Activated T-cell treated with anti-CD3 and anti-CD28 coated beads, Interleukin-2, amount 50 U/mL, for 72 hours (primary cell): ENCODE results near the gene TPRA1. TPM values are rescaled to one million over a fixed set of nuclear protein-coding genes. Genes with fewer than 3 reads are reported as not detected.

Experiments
- ATAC-seq, 2 donors: fragments of 150-1000 bp; cut with Tn5 transposase; replicated peaks in 1 of 2; 2 replicates each; pipeline ENCODE4 v1.10.0; 2021; ENCODE audit warnings: moderate library complexity in 2 of 2, mild to moderate bottlenecking in 1 of 2
- DNase-seq, 2 donors: peaks; one replicate each; pipeline ENCODE4 v3.0.0; 2021 to 2022; ENCODE audit warnings: mixed read lengths in 1 of 2
- H3K27ac Mint-ChIP-seq: one replicate; pipeline ENCODE4 v1.8.0; 2022; ENCODE audit warnings: mild to moderate bottlenecking, moderate library complexity, mixed read lengths
- H3K27me3 Mint-ChIP-seq: one replicate; pipeline ENCODE4 v1.8.0; 2022; ENCODE audit warnings: low read depth, mixed read lengths
- H3K36me3 Mint-ChIP-seq, 2 donors: one replicate each; pipeline ENCODE4 v1.8.0; 2022; ENCODE audit warnings: mixed read lengths in 2 of 2, mild to moderate bottlenecking in 1 of 2; ENCODE audit not compliant: insufficient read depth in 2 of 2
- H3K4me1 Mint-ChIP-seq: one replicate; pipeline ENCODE4 v1.8.0; 2022; ENCODE audit warnings: low read depth, mixed read lengths
- H3K4me3 Mint-ChIP-seq, 2 donors: one replicate each; pipeline ENCODE4 v1.8.0; 2022; ENCODE audit warnings: mild to moderate bottlenecking in 2 of 2, mixed read lengths in 2 of 2, moderate library complexity in 2 of 2
- H3K9me3 Mint-ChIP-seq, 2 donors: one replicate each; pipeline ENCODE4 v1.8.0; 2022; ENCODE audit warnings: mixed read lengths in 2 of 2
- total RNA-seq, 2 donors: library from RNA; stranded (reverse); gene quantifications; one replicate each; pipeline ENCODE4 v1.2.3, GENCODE V29; 2022

The TPRA1 gene
- total RNA-seq, 2 donors from 2014 or later = 31.1 to 39.0 TPM

DNA sequence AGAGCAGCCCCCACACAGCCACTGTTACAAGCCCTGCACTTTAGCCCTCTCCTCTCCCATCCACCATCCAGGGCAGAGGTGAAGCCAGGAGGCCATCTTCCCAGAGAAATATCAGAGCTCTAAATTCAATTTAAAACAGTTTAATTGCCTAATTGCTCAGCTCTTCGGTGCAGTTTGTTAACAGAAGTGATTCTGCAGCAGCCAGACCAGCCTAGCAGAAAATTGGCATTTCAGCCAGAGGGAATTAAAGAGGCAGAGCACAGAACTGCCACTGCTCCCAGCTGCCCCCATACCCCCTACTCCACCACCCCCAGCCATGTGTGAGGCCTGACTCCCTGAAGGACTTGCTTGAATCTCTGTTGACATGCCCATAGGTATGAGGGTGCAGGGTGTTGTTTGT lies 38.5 kb downstream of the TPRA1 start:
- no peak overlapping the region for H3K27ac Mint-ChIP-seq
- H3K9me3 Mint-ChIP-seq = no peaks in the 10 kb centered on the region
- no peak overlapping the region for H3K4me3 Mint-ChIP-seq
- H3K36me3 Mint-ChIP-seq = no peaks in the 10 kb centered on the region
- no peak for DNase-seq
- ATAC-seq = no peak
- peaks cover 10% of the 10 kb centered on the region for H3K27me3 Mint-ChIP-seq
- H3K4me1 Mint-ChIP-seq = peaks cover 8% of the 10 kb centered on the region

DNA sequence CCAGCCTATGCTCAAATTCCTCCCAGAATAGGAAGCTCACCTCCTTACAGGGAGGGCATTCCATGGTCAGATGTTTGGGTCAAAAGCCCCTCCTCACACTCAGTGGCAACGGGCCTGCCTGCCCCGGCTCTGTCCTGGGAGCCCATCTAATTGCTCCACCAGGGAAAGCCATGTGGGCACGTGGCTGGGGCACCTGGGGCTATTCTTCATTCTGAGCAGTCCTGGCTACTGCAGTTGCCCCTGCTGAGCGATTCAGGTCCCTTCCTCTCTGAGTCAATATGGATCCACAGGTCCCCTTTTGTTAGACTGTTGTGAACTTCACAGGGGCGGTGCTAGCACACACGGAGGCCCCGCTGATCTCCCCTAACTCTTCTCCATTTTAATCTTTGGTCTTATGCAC lies 39.4 kb downstream of the TPRA1 start:
- Mint-ChIP-seq H3K4me3 (no peak overlapping the region), H3K9me3 (no peaks in the 10 kb centered on the region), H3K4me1 (peaks cover 14% of the 10 kb centered on the region), H3K27me3 (peaks cover 18% of the 10 kb centered on the region), H3K36me3 (no peaks in the 10 kb centered on the region), H3K27ac (no peak overlapping the region)
- DNase-seq (no peak), ATAC-seq (no peak)

DNA sequence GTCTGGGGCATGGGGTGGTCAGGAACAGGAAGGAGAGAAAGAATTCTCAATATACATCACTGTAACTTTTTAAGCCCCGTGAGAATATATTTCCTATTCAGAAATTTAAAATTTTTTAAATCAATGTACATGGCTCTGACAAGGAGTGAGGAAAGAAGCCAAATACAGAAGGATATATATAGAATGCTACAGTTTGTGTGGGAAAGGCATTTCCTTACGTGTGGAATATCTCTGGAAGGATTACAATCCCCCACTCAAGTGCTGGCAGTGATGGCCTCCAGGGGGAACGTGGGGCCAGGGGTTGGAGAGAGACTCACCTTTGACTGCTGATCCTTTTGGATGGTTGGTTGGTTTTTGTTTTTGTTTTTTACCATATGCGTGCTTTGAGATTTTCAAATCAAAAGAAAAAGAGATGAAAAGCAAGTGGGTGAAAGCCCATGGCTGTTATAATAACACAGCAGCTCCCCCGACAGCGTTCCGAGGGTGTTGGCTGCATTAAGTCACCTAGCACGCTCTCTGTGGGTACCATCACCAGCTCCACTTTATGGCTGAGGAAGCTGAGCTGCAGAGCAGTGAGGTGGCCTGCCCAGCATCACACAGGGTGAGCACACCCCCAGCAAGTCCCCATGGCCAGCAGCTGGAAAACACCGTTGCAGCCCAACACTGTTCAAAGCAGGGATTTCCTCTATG lies 39.9 kb downstream of the TPRA1 start:
- Mint-ChIP-seq H3K27ac (no peak overlapping the region), H3K27me3 (peaks cover 18% of the 10 kb centered on the region), H3K4me1 (peaks cover 14% of the 10 kb centered on the region), H3K9me3 (no peaks in the 10 kb centered on the region), H3K36me3 (no peaks in the 10 kb centered on the region), H3K4me3 (no peak overlapping the region)
- ATAC-seq (no peak), DNase-seq (no peak)

DNA sequence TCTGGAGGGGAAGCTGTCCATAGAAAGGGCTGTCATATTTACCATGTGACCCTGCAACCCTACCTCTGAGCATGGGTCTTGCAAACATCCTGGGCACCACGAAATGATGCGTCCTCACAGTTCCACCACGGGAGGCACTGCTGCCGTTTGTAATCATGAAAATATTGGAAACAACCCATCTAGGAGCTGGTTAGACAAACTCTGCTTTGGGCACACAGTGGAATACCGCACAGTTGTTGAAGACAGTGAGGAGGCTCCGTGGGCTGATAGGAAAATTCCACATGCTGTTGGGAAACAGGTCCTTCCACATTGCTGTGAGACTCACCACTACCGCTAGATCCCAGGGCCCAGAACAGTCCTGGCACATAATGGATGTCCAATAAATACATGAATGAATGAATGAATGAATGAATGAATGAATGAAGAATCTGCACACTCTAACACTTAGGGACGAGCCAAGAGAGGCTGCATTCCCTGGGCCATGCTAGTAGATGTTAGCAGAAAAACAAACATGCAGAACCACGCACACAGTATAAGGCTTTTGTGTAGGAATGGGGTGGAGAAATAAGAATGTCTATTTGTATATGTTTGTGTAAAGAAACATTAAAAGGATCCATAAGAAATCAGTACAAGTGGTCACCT lies 40.6 kb downstream of the TPRA1 start:
- Mint-ChIP-seq H3K36me3 (no peaks in the 10 kb centered on the region), H3K27ac (no peak overlapping the region), H3K27me3 (peaks cover 18% of the 10 kb centered on the region), H3K4me3 (no peak overlapping the region), H3K4me1 (peaks cover 14% of the 10 kb centered on the region), H3K9me3 (no peaks in the 10 kb centered on the region)
- DNase-seq (no peak), ATAC-seq (no peak)

- no peaks in the 10 kb centered on the region for H3K36me3 Mint-ChIP-seq
- ATAC-seq (peak; percentile 89), DNase-seq (peak; percentile 80 to 84)
- H3K4me1 Mint-ChIP-seq = peaks cover 14% of the 10 kb centered on the region
- H3K9me3 Mint-ChIP-seq = no peaks in the 10 kb centered on the region
- H3K4me3 Mint-ChIP-seq = peak overlapping the region; percentile 66 to 74
- H3K27me3 Mint-ChIP-seq = peaks cover 10% of the 10 kb centered on the region
- H3K27ac Mint-ChIP-seq = no peak overlapping the region
Observed at GRCh38 chr3:127547761-127548605, 42.5 kb downstream of the TPRA1 start.

GRCh38 chr3:127546970-127547733 lies 43.4 kb downstream of the TPRA1 start:
- Mint-ChIP-seq H3K27ac (no peak overlapping the region), H3K27me3 (peaks cover 10% of the 10 kb centered on the region), H3K4me3 (peak overlapping the region; percentile 66 to 74), H3K36me3 (no peaks in the 10 kb centered on the region), H3K4me1 (peaks cover 14% of the 10 kb centered on the region), H3K9me3 (no peaks in the 10 kb centered on the region)
- DNase-seq (no peak), ATAC-seq (peak in 1 of 2 donors; percentile 13)

DNA sequence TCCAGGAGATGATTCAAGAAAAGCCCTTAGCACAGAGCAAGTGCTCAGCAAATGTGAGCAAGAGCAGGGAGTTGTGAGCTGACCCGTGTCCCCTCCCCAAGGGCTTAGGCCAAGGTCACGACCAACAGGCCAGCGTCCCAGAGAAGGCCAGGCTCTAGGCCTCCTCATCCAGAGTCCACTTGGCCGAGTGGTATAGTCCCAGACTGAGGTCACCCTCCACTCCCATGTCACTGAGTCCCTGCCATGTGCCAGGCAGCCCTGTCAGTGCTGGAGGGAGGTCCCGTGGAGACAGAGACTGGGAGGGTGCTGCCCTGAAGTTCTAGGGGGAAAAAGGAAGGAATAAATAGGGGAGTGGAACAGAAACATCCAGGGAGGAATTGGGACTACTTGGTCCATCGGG lies 44.0 kb downstream of the TPRA1 start:
- Mint-ChIP-seq H3K9me3 (no peaks in the 10 kb centered on the region), H3K36me3 (no peaks in the 10 kb centered on the region), H3K4me3 (peak overlapping the region; percentile 66 to 74), H3K27ac (no peak overlapping the region), H3K4me1 (peaks cover 14% of the 10 kb centered on the region), H3K27me3 (peaks cover 10% of the 10 kb centered on the region)
- ATAC-seq (no peak), DNase-seq (no peak)

DNA sequence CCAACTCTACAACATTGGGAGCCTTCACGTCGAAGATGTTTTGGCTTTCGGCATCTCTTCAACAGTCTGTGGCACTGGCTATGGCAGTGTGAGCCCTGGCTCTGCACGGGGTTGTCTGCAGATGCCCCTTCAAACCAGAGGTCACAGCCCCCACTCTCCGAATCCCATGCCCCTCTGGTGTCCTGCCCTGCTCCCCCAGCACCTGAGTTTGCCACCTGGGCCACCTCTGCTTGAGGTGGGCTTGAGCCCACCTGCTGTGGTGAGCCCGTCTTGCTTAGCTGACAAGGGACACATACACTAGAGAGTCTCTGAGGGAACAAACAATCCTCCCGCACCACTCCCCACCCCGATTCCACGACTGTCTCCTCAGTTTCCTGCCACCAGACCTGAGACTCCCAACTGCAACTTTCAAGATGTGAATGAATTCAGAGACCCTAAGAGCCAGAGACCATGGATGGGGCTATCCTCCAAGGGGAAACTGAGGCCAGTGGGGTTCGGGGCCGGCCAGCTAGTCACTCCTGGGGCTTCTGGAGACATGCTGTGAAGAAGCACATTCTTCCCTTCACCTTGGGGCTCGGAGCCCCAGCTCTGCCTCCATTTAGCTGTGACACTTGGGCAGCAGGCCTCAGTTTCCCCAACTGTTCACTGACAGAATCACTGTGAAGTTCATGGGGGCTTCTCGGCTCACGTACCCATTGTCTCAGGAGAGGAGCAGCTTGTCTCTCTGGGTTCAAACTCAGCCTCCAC lies 44.6 kb downstream of the TPRA1 start:
- Mint-ChIP-seq H3K36me3 (no peaks in the 10 kb centered on the region), H3K4me3 (peak overlapping the region in 1 of 2 donors; percentile 74), H3K9me3 (no peaks in the 10 kb centered on the region), H3K4me1 (peaks cover 14% of the 10 kb centered on the region), H3K27ac (no peak overlapping the region), H3K27me3 (peaks cover 10% of the 10 kb centered on the region)
- ATAC-seq (no peak), DNase-seq (no peak)

- ATAC-seq (no peak), DNase-seq (no peak)
- Mint-ChIP-seq H3K9me3 (no peaks in the 10 kb centered on the region), H3K27me3 (peaks cover 10% of the 10 kb centered on the region), H3K4me1 (peaks cover 14% of the 10 kb centered on the region), H3K27ac (no peak overlapping the region), H3K36me3 (no peaks in the 10 kb centered on the region), H3K4me3 (no peak overlapping the region)
Observed at GRCh38 chr3:127545216-127545615, 45.3 kb downstream of the TPRA1 start.

DNA sequence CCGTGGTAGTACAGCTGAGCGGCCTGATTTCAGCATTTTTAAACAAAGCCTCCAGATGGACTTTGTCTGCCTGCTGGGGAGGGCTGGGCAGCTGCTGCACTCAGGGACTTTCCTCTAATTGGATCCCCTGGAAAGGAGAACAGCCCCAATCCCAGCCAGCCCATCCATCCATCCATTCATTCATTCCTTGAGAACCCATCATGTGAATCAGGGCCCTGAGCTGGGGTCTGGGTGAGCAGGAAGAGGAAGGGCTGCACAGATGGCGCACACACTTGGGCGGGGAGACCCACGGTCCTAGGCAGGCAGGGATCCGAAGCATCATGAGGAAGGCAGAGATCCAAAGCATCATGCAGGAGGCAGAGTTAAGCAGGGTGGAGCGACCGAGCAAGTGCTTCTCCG lies 45.7 kb downstream of the TPRA1 start:
- ATAC-seq = no peak
- H3K27me3 Mint-ChIP-seq = peaks cover 10% of the 10 kb centered on the region
- no peak for DNase-seq
- no peaks in the 10 kb centered on the region for H3K9me3 Mint-ChIP-seq
- H3K27ac Mint-ChIP-seq = no peak overlapping the region
- H3K4me1 Mint-ChIP-seq = peaks cover 14% of the 10 kb centered on the region
- no peak overlapping the region for H3K4me3 Mint-ChIP-seq
- H3K36me3 Mint-ChIP-seq = no peaks in the 10 kb centered on the region

DNA sequence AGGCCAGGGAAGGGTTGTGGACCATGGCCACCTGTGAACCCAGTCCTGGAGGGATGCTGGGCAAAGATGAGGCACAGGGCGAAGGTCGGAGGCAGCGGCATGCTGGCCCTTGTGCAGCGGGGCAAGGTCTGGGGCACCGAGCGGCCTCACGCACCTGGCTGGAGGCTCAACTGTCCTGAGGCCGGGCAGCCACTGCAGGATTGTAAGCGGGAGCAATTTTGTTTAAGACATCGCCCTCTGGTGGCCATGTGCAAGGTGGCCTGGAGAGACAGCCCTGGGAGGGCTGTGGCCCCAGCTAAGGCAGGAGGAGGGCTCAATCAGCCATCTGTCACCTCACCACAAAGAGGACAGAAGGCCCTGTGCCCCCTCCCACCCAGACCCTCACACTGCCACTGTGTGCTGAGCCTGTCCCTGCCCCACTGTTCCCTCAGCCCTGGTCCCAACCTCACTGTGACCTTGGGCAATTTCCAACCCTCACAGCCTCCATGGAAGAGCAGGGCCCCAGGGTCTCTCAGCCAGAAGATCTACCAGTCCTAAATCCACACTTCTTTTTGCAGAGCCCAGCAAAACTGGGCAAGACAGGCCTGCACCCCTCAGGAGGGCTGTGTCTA lies 46.2 kb downstream of the TPRA1 start:
- Mint-ChIP-seq H3K4me1 (peaks cover 14% of the 10 kb centered on the region), H3K4me3 (no peak overlapping the region), H3K9me3 (no peaks in the 10 kb centered on the region), H3K27ac (no peak overlapping the region), H3K36me3 (no peaks in the 10 kb centered on the region), H3K27me3 (peaks cover 10% of the 10 kb centered on the region)
- peak; percentile 69 to 73 for DNase-seq
- peak; percentile 66 to 69 for ATAC-seq

DNA sequence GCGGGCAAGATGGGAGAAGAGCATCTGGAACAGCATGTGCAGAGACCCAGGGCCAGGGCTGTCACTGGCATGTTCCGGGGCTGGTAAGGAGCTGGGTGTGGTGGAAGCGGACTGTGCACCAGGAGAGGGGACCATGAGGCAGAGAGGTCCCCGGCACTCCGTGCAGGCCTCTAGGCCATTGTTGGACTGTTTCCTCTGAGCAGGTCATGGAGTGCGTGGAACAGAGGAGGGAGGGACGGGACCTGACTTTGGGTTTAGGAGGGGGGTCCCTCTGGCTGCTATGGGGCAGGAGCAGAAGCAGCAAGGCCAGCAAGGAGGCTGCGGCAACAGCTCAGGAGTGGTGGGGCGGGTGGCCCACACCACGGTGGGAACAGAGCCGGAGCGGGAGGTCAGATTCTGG lies 47.1 kb downstream of the TPRA1 start:
- no peak for DNase-seq
- no peak overlapping the region for H3K4me3 Mint-ChIP-seq
- H3K4me1 Mint-ChIP-seq = peaks cover 14% of the 10 kb centered on the region
- H3K36me3 Mint-ChIP-seq = no peaks in the 10 kb centered on the region
- peaks cover 10% of the 10 kb centered on the region for H3K27me3 Mint-ChIP-seq
- ATAC-seq = no peak
- H3K27ac Mint-ChIP-seq = no peak overlapping the region
- no peaks in the 10 kb centered on the region for H3K9me3 Mint-ChIP-seq
